ENCODE results near the gene PRDM10. TPM values are rescaled to one million over a fixed set of nuclear protein-coding genes. Genes with fewer than 3 reads are reported as not detected.

Gene PRDM10
- total and polyA plus RNA-seq, 10 of the 15 experiments (the other 5 are each of a cell fraction or from before 2014, with no cell fraction given): 0.93 to 6.2 (median 4.1) TPM

DNA sequence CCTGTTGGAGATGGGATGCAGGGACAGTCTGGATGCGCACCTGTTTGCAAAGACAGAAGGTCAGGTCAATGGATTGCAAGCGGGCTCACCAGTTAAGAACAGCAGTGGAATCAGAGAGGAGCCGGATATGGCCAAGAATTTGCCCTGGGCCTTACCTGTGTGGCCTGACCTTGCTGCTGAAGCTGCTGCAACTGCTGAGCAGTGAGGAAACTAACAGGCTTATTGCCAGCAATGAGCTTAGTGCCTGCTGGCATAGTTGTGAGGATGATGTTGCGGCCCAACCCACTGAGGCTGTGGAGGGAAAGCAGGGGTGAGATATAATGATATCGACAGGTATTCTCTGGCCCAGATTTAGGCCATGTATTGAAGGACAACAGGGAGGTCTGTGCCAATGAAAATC is 137.8 kb downstream of the PRDM10 start:
- FAIRE-seq: no peak
- Histone ChIP-seq H3K27me3 (replicated peaks in 1 of 2; ENCODE audit: control insufficient read depth in 2 of 2, insufficient read depth in 2 of 2, low read length in 1 of 2) (no peaks in the 10 kb centered on the region), H4K20me1 (ENCODE audit: control insufficient read depth, insufficient read depth) (no peaks in the 10 kb centered on the region), H2AFZ (ENCODE audit: control insufficient read depth, low read depth, low read length) (no peak overlapping the region), H3K27ac (ENCODE audit: control insufficient read depth, insufficient read depth) (no peak overlapping the region), H3K4me2 (ENCODE audit: control insufficient read depth, insufficient read depth) (no peak overlapping the region), H3K4me3 (no peak overlapping the region), H3K4me1 (ENCODE audit: control insufficient read depth, insufficient read depth, low read length) (no peaks in the 10 kb centered on the region), H3K9ac (ENCODE audit: control insufficient read depth, insufficient read depth, low read length) (no peak overlapping the region), H3K36me3 (ENCODE audit: control insufficient read depth in 2 of 2, insufficient read depth in 2 of 2, low read length in 1 of 2) (peaks cover 11 to 20% of the 10 kb centered on the region in 2 experiments), H3K9me3 (replicated peaks; ENCODE audit: control insufficient read depth, insufficient read depth, low read length) (no peaks in the 10 kb centered on the region), H3K79me2 (ENCODE audit: control insufficient read depth, insufficient read depth, low read length) (no peaks in the 10 kb centered on the region)
- ChIA-PET RAD21 (ENCODE audit: unreplicated experiment) (no interaction called here), CTCF (interaction anchor here (1.4 kb wide), 1 partner anchor 17 kb away, joined by 5 read pairs; no protein-coding TSS in a partner anchor), POLR2A (no interaction called here), SMC1A (ENCODE audit: uncharacterized antibody, unreplicated experiment) (interaction anchor here (1.1 kb wide), 1 partner anchor 14 kb away, joined by 3 read pairs; no protein-coding TSS in a partner anchor)
- no peak for TF ChIP-seq ESRRA (IDR thresholded peaks at IDR 0.05; ENCODE audit: low read length)
- no peak for TF ChIP-seq SREBF1 (IDR thresholded peaks at IDR 0.05; ENCODE audit: low read length)
- no peak for TF ChIP-seq POLR2AphosphoS2 (IDR thresholded peaks at IDR 0.05; ENCODE audit: low read depth, low read length)
- TF ChIP-seq, protein P1, sequence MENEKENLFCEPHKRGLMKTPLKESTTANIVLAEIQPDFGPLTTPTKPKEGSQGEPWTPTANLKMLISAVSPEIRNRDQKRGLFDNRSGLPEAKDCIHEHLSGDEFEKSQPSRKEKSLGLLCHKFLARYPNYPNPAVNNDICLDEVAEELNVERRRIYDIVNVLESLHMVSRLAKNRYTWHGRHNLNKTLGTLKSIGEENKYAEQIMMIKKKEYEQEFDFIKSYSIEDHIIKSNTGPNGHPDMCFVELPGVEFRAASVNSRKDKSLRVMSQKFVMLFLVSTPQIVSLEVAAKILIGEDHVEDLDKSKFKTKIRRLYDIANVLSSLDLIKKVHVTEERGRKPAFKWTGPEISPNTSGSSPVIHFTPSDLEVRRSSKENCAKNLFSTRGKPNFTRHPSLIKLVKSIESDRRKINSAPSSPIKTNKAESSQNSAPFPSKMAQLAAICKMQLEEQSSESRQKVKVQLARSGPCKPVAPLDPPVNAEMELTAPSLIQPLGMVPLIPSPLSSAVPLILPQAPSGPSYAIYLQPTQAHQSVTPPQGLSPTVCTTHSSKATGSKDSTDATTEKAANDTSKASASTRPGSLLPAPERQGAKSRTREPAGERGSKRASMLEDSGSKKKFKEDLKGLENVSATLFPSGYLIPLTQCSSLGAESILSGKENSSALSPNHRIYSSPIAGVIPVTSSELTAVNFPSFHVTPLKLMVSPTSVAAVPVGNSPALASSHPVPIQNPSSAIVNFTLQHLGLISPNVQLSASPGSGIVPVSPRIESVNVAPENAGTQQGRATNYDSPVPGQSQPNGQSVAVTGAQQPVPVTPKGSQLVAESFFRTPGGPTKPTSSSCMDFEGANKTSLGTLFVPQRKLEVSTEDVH (IDR thresholded peaks at IDR 0.05; ENCODE audit: low read depth, partially characterized antibody): no peak
- no peak for TF ChIP-seq YY1 (IDR thresholded peaks at IDR 0.05; ENCODE audit: low read depth, low read length)
- no TSS peak for BruUV-seq (replicated peaks)
- WGBS (ENCODE audit: insufficient coverage, insufficient replicate concordance, low lambda C conversion rate, missing lambda C conversion rate): 100% methylated on average over 5 of the region's 5 CpGs
- in situ Hi-C loops (cut with MboI) (no loop called here), intact Hi-C loops (cut with micrococcal nuclease; ENCODE audit: unreplicated experiment) (no loop called here)
- no peak for DNase-seq (ENCODE audit: low read depth, low spot score)
- ATAC-seq: no peak

Data from GM12878 (cell line).